Heart left ventricle (tissue), 16 donors: ENCODE measurements around the gene APOA1. TPM values are rescaled to one million over a fixed set of nuclear protein-coding genes. Genes with fewer than 3 reads are reported as not detected.
A peak's percentile ranks its signal among the peaks of the same experiment; 100 is the strongest.

Source experiments
- ATAC-seq, 4 donors: fragments of 200-7000 bp; cut with Tn5 transposase; one replicate each; pipeline ENCODE4 v1.9.1; 2020 to 2022; ENCODE audit warnings: moderate library complexity in 4 of 4, mild to moderate bottlenecking in 3 of 4, moderate number of reproducible peaks in 1 of 4
- DNase-seq, 5 donors: peaks; one replicate each; pipeline ENCODE4 v3.0.0-alpha.2; 2020
- H3K27ac ChIP-seq, 12 donors: fragments of 200-600 bp; sonication (generic) in 4 of 12; one replicate each; pipeline versions ENCODE4 v1.5.0 to v1.8.0; 2016 to 2022; ENCODE audit warnings: mild to moderate bottlenecking in 2 of 12
- H3K27me3 ChIP-seq, 9 donors: fragments of 200-600 bp; sonication (generic) in 2 of 9; one replicate each; pipeline versions ENCODE4 v1.5.1 to v1.8.0; 2016 to 2022; ENCODE audit warnings: mild to moderate bottlenecking in 3 of 9
- H3K36me3 ChIP-seq, 9 donors: fragments of 200-600 bp; sonication (generic) in 2 of 9; one replicate each; pipeline versions ENCODE4 v1.5.0 to v1.8.0; 2018 to 2022; ENCODE audit warnings: mild to moderate bottlenecking in 2 of 9
- H3K4me1 ChIP-seq, 12 donors: fragments of 200-600 bp; sonication (generic) in 4 of 12; one replicate each; pipeline versions ENCODE4 v1.5.0 to v1.8.0; 2016 to 2022; ENCODE audit warnings: mild to moderate bottlenecking in 3 of 12
- H3K4me3 ChIP-seq, 12 donors: fragments of 200-600 bp; sonication (generic) in 4 of 12; one replicate each; pipeline versions ENCODE4 v1.5.0 to v1.8.0; 2017 to 2022; ENCODE audit warnings: mild to moderate bottlenecking in 9 of 12, moderate library complexity in 4 of 12
- H3K9me3 ChIP-seq, 12 donors: fragments of 200-600 bp; sonication (generic) in 4 of 12; one replicate each; pipeline versions ENCODE4 v1.5.0 to v1.8.0; 2016 to 2022; ENCODE audit warnings: mild to moderate bottlenecking in 1 of 12
- CTCF ChIP-seq, 12 donors: fragments of 200-600 bp; sonication (generic) in 4 of 12; IDR thresholded peaks; one replicate each; pipeline versions ENCODE4 v1.5.0 to v1.8.0; 2018 to 2022; ENCODE audit warnings: antibody characterized with exemption in 12 of 12, mild to moderate bottlenecking in 5 of 12
- POLR2A ChIP-seq, 2 donors: fragments of 450-650 bp; IDR thresholded peaks; one replicate each; pipeline ENCODE4 v1.6.1; 2017; ENCODE audit warnings: antibody characterized with exemption in 2 of 2, mild to moderate bottlenecking in 2 of 2, moderate library complexity in 2 of 2
- WGBS, 4 donors: extraction: QIAGEN DNeasy Blood & Tissue Kit in 2 of 4; methylation state at CpG; one replicate each; pipeline versions ENCODE4 v1.1.5 to v1.1.7; 2013 to 2018; 5-methylcytosine and 5-hydroxymethylcytosine counted together
- intact Hi-C, 10 donors: fragments of 100-400 bp; cut with DNase I; formaldehyde crosslinking; loops; one replicate each; pipeline versions ENCODE4 v1.11.1 to v1.14.2; 2022
- polyA plus RNA-seq, 2 donors: library from polyadenylated mRNA; stranded (reverse); fragments of 200-250 nt; gene quantifications; one replicate each; pipeline ENCODE4 v1.2.3, GENCODE V29; 2013
- total RNA-seq, 9 donors: library from RNA; depleted of rRNA in 2 of 9; stranded (reverse); fragments of >200 nt in 2 of 9; fragmentation: NEBNext Ultra II Directional in 3 of 9; extraction: Animal tissue kit (Norgen Biotek cat#: 25700) in 3 of 9; gene quantifications; one replicate each; pipeline versions ENCODE4 v1.1.0 to v1.2.4, GENCODE V29; 2016 to 2023
- donor health status: ischemic (EF 13 %, LVEDD 7.1; RV severe dilation, severe dysfunction).
- donor health status: healthy with polysubstance abuse.
- donor health status: DM: no; HTN: yes; CAD: no.
- donor health status: DM: no; HTN: no; CAD: no.
- donor health status: ischemic (EF 25% LVEDD 6.9; RV normal size, moderate dysfunction).
- donor health status: ischemic (EF 25% LVEDD 5.7; RV mildly dilated, moderate dysfunction).
- donor health status: healthy.
- donor health status: DM: yes; HTN: yes; CAD: no.
- donor health status: ischemic (EF 35%, LVEDD 5.7; RV mildly dilated, moderate dysfunction).
- donor health status: nonischemic (EF 11% LVEDD 7.7; RV severe dilation, severe dysfunction).
- donor health status: DM: yes; HTN: yes; CAD: no.
- donor health status: PGD.
- donor health status: ischemic (EF 29% LVEDD 5.4; RV normal size, mild dysfunction).
- donor health status: nonischemic (EF 23%, LVEDD 6.1; RV moderate dilation, normal function).

Gene APOA1
- total and polyA plus RNA-seq, 11 donors, result 10.0 to 422 (median 61.4) TPM

- Histone ChIP-seq H3K27me3 (no peaks in the 10 kb centered on the region), H3K36me3 (no peaks in the 10 kb centered on the region), H3K27ac (peak overlapping the region in 5 of 12 donors; percentile 8 to 61 (median 34)), H3K4me1 (peaks cover 0 to 14% (median 0%) of the 10 kb centered on the region in 12 donors), H3K4me3 (no peak overlapping the region), H3K9me3 (peaks cover 0 to 4% (median 0%) of the 10 kb centered on the region in 12 donors)
- 51 to 72% (median 66%) methylated on average over 6 of the region's 6 CpGs for whole genome bisulfite sequencing, 4 donors
- ATAC-seq, result peak in 1 of 4 donors; percentile 48
- no peak for TF ChIP-seq POLR2A (IDR thresholded peaks at IDR 0.05)
- no peak for TF ChIP-seq CTCF (IDR thresholded peaks at IDR 0.05)
- intact Hi-C loops, result no loop called here
- no peak for DNase-seq
These were observed 22.9 kb downstream of the APOA1 start for GRCh38 chr11:116814502-116814901.

DNA sequence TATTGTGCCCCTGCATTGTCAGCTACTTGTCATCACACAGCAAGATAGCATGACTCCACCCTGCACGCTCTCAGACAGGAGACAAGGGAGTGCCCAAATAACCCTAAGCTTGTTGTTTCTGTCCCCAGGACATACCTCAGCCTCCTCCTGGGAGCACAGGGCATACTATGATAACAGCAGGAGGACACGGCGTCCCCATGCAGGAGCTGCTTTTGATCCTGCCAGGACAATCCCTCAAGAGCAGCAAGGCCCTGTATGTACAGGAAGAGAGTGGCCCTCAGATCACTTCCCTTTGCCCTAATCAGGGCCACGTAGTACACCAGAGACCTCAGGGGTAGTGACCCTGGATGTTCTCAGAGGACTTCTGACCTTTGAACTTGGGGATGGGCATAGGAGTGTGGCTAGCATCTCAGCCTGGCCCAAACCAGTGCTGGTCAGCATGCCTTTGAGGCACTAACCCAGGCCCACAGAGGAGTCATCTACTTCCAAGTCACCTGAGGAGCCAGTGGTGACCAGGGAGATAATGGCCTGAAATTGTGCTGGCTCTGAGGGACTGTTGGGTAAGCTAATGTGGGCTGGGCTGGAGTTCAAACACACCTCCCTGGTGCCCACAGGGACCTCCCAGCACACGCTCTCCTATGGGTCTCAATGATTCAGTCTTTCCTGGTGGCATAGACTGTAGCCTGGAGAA lies 23.5 kb downstream of the APOA1 start:
- DNase-seq (no peak), ATAC-seq (peak; percentile 59 to 75 (median 68))
- 35 to 63% (median 56%) methylated on average over 4 to 5 of the region's 5 CpGs for WGBS, 4 donors
- peak overlapping the region in 5 of 12 donors; percentile 8 to 61 (median 34) for H3K27ac ChIP-seq
- H3K9me3 ChIP-seq, result peaks cover 0 to 4% (median 0%) of the 10 kb centered on the region in 12 donors
- H3K4me3 ChIP-seq, result no peak overlapping the region
- peaks cover 0 to 14% (median 0%) of the 10 kb centered on the region in 12 donors for H3K4me1 ChIP-seq
- no peaks in the 10 kb centered on the region for H3K36me3 ChIP-seq
- TF ChIP-seq CTCF (IDR thresholded peaks at IDR 0.05) (no peak), POLR2A (IDR thresholded peaks at IDR 0.05) (no peak)
- H3K27me3 ChIP-seq, result no peaks in the 10 kb centered on the region
- intact Hi-C loops, result no loop called here

DNA sequence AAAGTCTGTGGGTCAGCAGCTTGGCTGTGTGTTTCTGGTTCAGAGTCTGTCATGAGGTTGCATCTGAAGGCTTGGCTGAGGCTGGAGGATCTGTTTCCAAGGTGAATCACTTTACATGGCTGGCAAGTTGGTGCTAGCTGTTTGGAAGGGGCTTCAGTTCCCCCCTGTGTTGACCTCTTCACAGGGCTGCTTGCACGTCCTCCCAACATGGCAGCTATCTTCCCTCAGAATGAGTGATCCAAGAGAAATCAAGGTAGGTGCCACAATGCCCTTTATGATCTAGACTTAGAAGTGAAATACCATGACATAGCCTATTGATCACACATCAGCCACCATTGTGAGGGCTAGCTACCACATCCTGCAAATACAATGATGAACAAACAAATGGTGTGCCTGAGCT lies 24.3 kb downstream of the APOA1 start:
- H3K27ac ChIP-seq, result peak overlapping the region in 1 of 12 donors; percentile 18
- no peak overlapping the region for H3K4me3 ChIP-seq
- DNase-seq (no peak), ATAC-seq (no peak)
- no peak for TF ChIP-seq POLR2A (IDR thresholded peaks at IDR 0.05)
- peaks cover 0 to 14% (median 0%) of the 10 kb centered on the region in 12 donors for H3K4me1 ChIP-seq
- 89 to 100% (median 93%) methylated on average over 1 of the region's 1 CpG for WGBS, 4 donors
- no peaks in the 10 kb centered on the region for H3K27me3 ChIP-seq
- intact Hi-C loops, result no loop called here
- H3K9me3 ChIP-seq, result peaks cover 0 to 4% (median 0%) of the 10 kb centered on the region in 12 donors
- H3K36me3 ChIP-seq, result no peaks in the 10 kb centered on the region

GRCh38 chr11:116812109-116812508 lies 25.3 kb downstream of the APOA1 start:
- Histone ChIP-seq H3K27me3 (no peaks in the 10 kb centered on the region), H3K9me3 (peaks cover 0 to 4% (median 0%) of the 10 kb centered on the region in 12 donors), H3K36me3 (no peaks in the 10 kb centered on the region), H3K4me1 (peaks cover 0 to 14% (median 0%) of the 10 kb centered on the region in 12 donors), H3K27ac (no peak overlapping the region), H3K4me3 (no peak overlapping the region)
- intact Hi-C loops, result no loop called here
- ATAC-seq (no peak), DNase-seq (no peak)
- TF ChIP-seq POLR2A (IDR thresholded peaks at IDR 0.05), result no peak
- no peak for TF ChIP-seq CTCF (IDR thresholded peaks at IDR 0.05)
- WGBS, 4 donors, result 84 to 97% (median 91%) methylated on average over 4 of the region's 4 CpGs
